ENCODE data around the gene TGFBR3L.

DNA sequence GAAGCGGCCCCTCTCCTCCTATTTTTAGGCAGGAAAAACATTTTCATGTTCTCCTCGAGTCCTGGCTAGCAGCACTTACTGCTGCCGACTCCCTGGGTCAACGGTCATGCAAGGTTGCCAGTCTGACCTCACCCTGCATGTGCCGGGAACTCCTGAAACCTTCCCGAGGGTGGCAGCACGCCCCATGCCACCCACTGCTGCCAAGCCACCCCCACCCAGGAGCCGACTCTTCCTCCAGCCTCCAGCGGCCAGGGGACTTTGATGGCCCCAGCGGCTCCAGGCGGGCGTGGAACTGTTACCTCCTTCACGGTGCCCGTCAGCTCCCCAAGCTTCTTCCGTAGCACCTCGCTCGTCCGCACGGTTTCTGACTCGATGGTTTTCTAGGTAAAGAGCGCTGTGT is 20.1 kb downstream of the TGFBR3L start:
- no peak for TF ChIP-seq POLR2A (IDR thresholded peaks at IDR 0.05; ENCODE audit: low read depth, low read length)
- no peak for TF ChIP-seq POLR2AphosphoS5 (IDR thresholded peaks at IDR 0.05; ENCODE audit: low read depth, low read length)
